H54 (cell line): ENCODE data around the gene ZNF316.
"Not testable (repeated sequence)": the region's sequence is repeated elsewhere in the genome, so short reads cannot be mapped to it uniquely, and the experiment has no call there.

ENCODE experiments used
- DNase-seq: peaks from one replicate; pipeline ENCODE4 v3.0.0; 2011; ENCODE audit warnings: low spot score, mixed read lengths; ENCODE audit not compliant: insufficient read length
- FAIRE-seq: peaks from 3 replicates; lab custom pipeline; 2011; peaks lifted over from hg19 to GRCh38; lab: Jason Lieb, UNC
- POLR2A ChIP-seq: IDR thresholded peaks from 2 replicates; pipeline ENCODE4 v1.6.1; 2011; ENCODE audit warnings: low read depth, mild to moderate bottlenecking, low read length

ZNF316 gene

DNA sequence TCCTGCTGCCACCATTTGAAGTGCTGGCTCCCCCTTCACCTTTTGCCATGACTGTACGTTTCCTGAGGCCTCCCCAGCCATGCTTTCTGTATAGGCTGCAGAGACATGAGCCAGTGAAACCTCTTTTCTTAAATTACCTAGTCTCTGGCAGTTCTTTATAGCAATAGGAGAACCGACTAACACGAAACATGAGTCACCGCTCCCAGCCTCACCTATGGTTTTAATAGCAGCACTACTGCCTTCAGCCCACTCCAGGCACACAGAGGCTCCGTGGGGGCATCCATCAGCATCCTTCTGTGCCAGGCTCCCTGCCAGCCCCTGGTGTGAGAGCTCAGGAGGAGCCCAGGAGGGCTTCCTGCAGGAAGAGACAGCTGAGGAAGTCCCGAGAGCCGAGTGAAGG, 5.5 kb upstream of the ZNF316 start:
- DNase-seq = no peak
- no peak for FAIRE-seq
- TF ChIP-seq POLR2A = no peak

DNA sequence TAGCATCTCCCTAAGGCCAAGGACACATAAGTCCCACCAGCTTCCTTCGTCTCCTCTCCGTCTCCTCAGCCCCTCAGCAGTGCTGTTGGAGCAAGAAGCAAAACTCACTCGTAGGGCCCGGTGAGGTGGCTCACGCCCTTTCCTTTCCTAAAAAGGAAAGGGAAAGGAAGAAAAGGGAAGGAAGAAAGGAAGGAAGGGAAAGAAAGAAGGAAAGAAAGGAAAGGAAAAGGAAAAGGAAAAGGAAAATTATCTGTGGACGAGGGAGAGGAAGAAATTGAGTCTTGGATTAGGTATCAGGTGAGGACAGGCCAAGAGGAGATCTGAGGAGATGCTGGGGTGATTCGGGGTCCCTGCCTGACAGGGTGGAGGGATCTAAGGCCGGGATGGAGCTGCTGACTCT, 3.1 kb upstream of the ZNF316 start:
- no peak for TF ChIP-seq POLR2A
- DNase-seq = no peak
- no peak for FAIRE-seq

GRCh38 chr7:6634971-6635370, 2.1 kb upstream of the ZNF316 start:
- DNase-seq, FAIRE-seq: not testable (repeated sequence)

DNA sequence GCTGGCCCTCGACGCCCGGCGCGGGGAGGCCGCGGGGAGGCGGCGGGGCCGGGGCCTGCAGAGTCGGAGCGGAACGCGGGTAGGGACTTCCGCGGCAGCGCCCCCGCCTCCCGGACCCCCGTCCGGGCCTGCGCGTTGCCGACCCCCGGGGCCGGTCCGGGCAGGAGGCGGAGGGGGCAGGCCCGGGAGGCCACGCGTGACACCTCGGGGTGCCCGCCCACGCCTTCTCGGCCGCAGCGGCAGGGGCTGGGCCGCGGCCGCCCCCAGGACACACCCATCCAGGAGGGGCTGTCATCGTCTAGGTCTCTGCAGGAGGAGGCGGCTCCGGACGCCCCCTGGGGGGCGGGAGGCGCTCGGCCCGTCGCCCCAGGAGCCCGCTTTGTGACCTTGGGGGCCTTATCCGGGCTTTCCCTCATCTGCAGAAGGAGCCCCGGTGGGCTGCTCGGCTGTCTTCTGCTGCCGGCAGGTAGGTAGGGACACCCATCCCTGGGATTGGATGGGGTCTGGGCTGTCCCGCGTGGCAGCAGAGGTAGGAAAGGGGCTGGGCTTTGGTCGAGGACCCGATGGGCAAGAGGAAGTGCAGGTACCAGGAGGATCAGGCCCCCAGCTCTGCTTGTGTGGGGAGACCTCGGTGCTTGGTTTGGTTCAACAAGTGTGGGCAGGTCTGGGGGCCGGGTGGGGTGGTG, 569 bp downstream of the ZNF316 start:
- DNase-seq = peak; percentile 94
- TF ChIP-seq POLR2A = no peak
- FAIRE-seq = no peak

- FAIRE-seq (no peak), DNase-seq (no peak)
- TF ChIP-seq POLR2A = no peak
These were observed 1.9 kb downstream of the ZNF316 start for GRCh38 chr7:6639032-6639431.

GRCh38 chr7:6639627-6640026, 2.5 kb downstream of the ZNF316 start:
- no peak for TF ChIP-seq POLR2A
- FAIRE-seq (no peak), DNase-seq (no peak)

GRCh38 chr7:6640246-6640721, 3.2 kb downstream of the ZNF316 start:
- no peak for TF ChIP-seq POLR2A
- no peak for DNase-seq
- no peak for FAIRE-seq

GRCh38 chr7:6641305-6642035, 4.4 kb downstream of the ZNF316 start:
- DNase-seq = no peak
- no peak for TF ChIP-seq POLR2A
- no peak for FAIRE-seq

DNA sequence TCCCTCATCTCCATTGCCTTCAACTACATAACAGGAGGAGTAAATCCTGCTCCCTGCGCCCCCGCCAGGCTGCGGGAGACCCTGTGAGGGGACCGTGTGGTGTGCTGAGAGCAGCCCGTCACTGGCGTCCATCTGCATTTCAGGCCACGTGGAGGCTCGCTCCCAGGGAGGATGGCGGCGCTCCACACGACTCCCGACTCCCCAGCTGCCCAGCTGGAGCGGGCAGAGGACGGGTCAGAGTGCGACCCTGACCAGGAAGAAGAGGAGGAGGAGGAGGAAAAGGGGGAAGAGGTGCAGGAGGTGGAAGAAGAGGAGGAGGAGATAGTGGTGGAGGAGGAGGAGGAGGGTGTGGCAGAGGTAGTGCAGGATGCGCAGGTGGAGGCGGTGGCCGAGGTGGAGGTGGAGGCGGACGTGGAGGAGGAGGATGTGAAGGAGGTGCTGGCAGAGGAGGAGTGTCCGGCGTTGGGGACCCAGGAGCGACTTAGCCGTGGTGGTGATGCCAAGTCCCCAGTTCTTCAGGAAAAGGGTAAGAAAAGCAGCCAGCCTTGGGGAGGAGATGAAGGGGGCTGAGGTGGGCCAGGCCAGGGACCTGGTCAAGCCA, 5.2 kb downstream of the ZNF316 start:
- FAIRE-seq (no peak), DNase-seq (no peak)
- TF ChIP-seq POLR2A = no peak

- FAIRE-seq = no peak
- TF ChIP-seq POLR2A = no peak
These were observed 5.9 kb downstream of the ZNF316 start for GRCh38 chr7:6642861-6643640.

GRCh38 chr7:6643915-6644625, 7.0 kb downstream of the ZNF316 start:
- FAIRE-seq = no peak
- TF ChIP-seq POLR2A = no peak
- no peak for DNase-seq

More at GRCh38 chr7:6642861-6643640, 5.9 kb downstream of the ZNF316 start:
- no peak for DNase-seq

DNA sequence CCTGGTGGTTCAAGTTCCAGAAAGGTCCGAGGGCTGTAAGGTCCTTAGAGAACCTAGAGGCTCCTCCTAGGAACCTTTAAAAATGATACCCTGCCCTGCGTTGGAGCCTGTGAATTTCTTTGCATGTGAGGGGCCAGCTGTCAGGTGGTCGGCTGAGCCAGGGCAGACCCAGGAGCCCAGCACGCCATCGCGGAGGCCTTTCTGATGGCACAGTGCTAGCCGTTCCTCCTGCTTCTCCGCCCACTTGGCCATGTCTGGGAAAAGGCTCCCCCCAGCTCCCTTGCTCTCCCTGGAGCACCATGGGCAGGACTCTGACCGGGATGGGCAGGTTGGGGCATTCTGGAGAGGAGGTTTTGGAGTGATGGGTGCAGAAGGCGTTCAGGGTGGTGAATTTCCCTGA, 7.6 kb downstream of the ZNF316 start:
- FAIRE-seq = no peak
- no peak for DNase-seq
- TF ChIP-seq POLR2A = no peak

DNA sequence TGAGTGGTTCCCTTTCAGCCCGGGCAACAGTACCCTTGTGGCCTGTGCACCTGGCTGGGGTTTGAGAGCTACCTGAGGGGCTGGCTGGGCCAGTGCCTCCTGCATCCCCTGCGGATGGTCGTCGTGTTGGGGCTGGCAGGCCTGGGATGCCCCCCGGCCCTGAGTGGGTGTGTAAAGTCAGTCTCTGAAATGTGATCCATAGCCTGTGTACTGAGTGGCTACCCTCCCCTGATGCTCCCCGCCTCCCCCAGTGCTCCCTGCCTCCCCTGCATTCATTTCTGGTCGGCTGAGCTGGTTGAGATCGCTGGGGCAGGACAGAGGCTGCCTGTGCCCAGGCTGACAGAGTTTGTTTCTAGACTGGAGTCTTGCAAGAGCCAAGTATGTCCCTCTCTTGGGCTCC, 9.3 kb downstream of the ZNF316 start:
- TF ChIP-seq POLR2A = no peak
- DNase-seq (no peak), FAIRE-seq (no peak)
